HepG2 (cell line): ENCODE data around the gene CTNNBIP1. TPM values are rescaled to one million over a fixed set of nuclear protein-coding genes. Genes with fewer than 3 reads are reported as not detected.

ENCODE experiments used
- KDM5A ChIP-seq: fragments of 200-600 bp; sonication (generic); IDR thresholded peaks from 2 replicates; pipeline ENCODE4 v1.7.0; 2018; ENCODE audit warnings: antibody characterized with exemption, mild to moderate bottlenecking, low read length, borderline replicate concordance
- KDM5B ChIP-seq: sonication (generic); formaldehyde crosslinking; IDR thresholded peaks from 2 replicates; pipeline ENCODE4 v1.4.0; 2020; ENCODE audit warnings: missing genetic modification reagents, mild to moderate bottlenecking, borderline replicate concordance
- KLF11 ChIP-seq: IDR thresholded peaks from 2 replicates; pipeline ENCODE4 v1.6.1; 2016; ENCODE audit warnings: missing compliant biosample characterization
- KMT2B ChIP-seq: IDR thresholded peaks from 2 replicates; pipeline ENCODE4 v1.6.1; 2016; ENCODE audit warnings: missing genetic modification reagents, missing compliant biosample characterization
- NCOA2 ChIP-seq: sonication (generic); formaldehyde crosslinking; IDR thresholded peaks from 2 replicates; pipeline ENCODE4 v1.8.0; 2022; ENCODE audit warnings: inconsistent platforms
- RAD21 ChIP-seq: fragments of 450-650 bp; formaldehyde crosslinking; IDR thresholded peaks from 2 replicates; pipeline ENCODE4 v1.5.0; 2020; ENCODE audit warnings: mild to moderate bottlenecking
- THAP11 ChIP-seq: IDR thresholded peaks from 2 replicates; pipeline ENCODE4 v1.6.1; 2016; ENCODE audit warnings: missing biosample characterization, missing genetic modification reagents
- ZFY ChIP-seq: sonication (generic); formaldehyde crosslinking; IDR thresholded peaks from 2 replicates; pipeline ENCODE4 v1.4.0; 2020; ENCODE audit warnings: missing genetic modification reagents
- ZNF546 ChIP-seq: sonication (generic); formaldehyde crosslinking; conservative IDR thresholded peaks from 2 replicates; pipeline ENCODE4 v1.8.1; 2023; ENCODE audit warnings: mild to moderate bottlenecking, missing genetic modification reagents
- polyA plus RNA-seq, 8 experiments: library from polyadenylated mRNA; depleted of rRNA in 3 of 8; stranded (reverse) in 7 of 8; unstranded in 1 of 8; fragments of >200 nt; fragmentation: Illumina TruSeq in 4 of 8; extraction: Trizol in 4 of 8; gene quantifications; 2 replicates each; pipeline versions ENCODE4 v1.2.1 to v1.2.3, GENCODE V29; 2011 to 2016; ENCODE audit warnings: low read depth in 4 of 8, missing spikeins in 1 of 8, mixed read lengths in 1 of 8; ENCODE audit not compliant: insufficient read depth in 1 of 8
- total RNA-seq, 5 experiments: library from RNA; depleted of rRNA; stranded (reverse); fragments of >200 nt; fragmentation: Illumina TruSeq; extraction: Trizol; gene quantifications; 2 replicates each; pipeline ENCODE4 v1.2.3, GENCODE V29; 2016; ENCODE audit warnings: low read depth in 1 of 5
- TF ChIP-seq, protein P1 (sequence below): sonication (generic); formaldehyde crosslinking; IDR thresholded peaks from 2 replicates; pipeline ENCODE4 v1.8.1; 2023; ENCODE audit warnings: mild to moderate bottlenecking, missing genetic modification reagents
- TF ChIP-seq, protein P2 (sequence below): sonication (generic); formaldehyde crosslinking; IDR thresholded peaks from 2 replicates; pipeline ENCODE4 v1.4.0; 2020; ENCODE audit warnings: missing genetic modification reagents
- TF ChIP-seq, protein P3 (sequence below): sonication (generic); formaldehyde crosslinking; IDR thresholded peaks from 2 replicates; pipeline ENCODE4 v1.8.1; 2022; ENCODE audit warnings: low read depth, mild to moderate bottlenecking, missing genetic modification reagents
- TF ChIP-seq, protein P4 (sequence below), 2 experiments: sonication (generic) in 1 of 2; formaldehyde crosslinking in 1 of 2; IDR thresholded peaks; 2 replicates each; pipeline versions ENCODE4 v1.6.1 to v1.9.0; 2014 to 2022; ENCODE audit warnings: antibody characterized with exemption in 1 of 2, borderline replicate concordance in 1 of 2, inconsistent platforms in 1 of 2, low read depth in 1 of 2, missing genetic modification reagents in 1 of 2
- TF ChIP-seq, protein P5 (sequence below): sonication (generic); formaldehyde crosslinking; IDR thresholded peaks from 2 replicates; pipeline ENCODE4 v1.4.0; 2020; ENCODE audit warnings: mild to moderate bottlenecking, missing genetic modification reagents

CTNNBIP1 gene
- total and polyA plus RNA-seq, 2 of the 13 experiments (the other 11 are each of a cell fraction or from before 2014, with no cell fraction given), result 71.7 to 83.0 TPM

DNA sequence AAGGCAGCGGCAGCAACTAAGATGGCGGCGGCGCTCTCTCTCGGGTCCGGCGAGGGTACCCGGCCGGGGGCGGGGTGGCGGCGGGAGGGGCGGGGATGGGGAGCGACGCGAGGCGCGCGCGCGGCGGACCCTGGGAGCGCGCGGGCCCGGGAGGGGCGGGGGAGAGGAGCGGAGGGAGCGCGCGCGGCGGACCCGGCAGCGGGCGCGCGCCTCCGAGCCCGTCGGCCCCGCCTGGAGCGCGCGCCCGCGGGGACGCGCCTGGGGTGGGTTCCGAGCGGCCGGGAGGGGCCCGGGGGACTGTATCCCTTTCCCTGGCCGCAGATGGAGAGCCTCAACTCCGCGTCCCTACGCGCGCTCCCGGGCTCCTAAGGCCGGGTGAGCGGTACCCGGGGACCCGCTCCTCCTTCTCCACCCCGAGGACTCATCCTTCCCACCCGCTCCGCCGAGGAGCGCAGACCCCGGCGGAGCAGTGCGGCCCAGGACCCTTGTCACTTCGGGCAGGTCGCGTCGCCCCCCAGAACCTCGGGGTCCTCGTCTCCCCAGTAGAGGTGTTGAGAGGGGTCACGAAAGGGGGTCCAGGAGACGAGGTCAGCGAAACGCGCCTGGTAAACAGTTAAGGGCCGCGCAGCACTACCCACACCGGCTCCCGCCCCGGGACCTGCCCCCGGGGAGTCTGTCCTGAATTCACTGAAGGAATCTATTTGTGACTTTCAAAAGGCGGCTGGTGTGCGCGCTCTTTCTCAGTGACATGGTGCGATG, 85.9 kb downstream of the CTNNBIP1 start, which contains the start of gene CLSTN1 (continued):
- TF ChIP-seq, protein P1, sequence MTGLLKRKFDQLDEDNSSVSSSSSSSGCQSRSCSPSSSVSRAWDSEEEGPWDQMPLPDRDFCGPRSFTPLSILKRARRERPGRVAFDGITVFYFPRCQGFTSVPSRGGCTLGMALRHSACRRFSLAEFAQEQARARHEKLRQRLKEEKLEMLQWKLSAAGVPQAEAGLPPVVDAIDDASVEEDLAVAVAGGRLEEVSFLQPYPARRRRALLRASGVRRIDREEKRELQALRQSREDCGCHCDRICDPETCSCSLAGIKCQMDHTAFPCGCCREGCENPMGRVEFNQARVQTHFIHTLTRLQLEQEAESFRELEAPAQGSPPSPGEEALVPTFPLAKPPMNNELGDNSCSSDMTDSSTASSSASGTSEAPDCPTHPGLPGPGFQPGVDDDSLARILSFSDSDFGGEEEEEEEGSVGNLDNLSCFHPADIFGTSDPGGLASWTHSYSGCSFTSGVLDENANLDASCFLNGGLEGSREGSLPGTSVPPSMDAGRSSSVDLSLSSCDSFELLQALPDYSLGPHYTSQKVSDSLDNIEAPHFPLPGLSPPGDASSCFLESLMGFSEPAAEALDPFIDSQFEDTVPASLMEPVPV (CRISPR knock-in tag), result 0 out of 2 replicates have a peak, but pooled peaks have one; percentile 16
- TF ChIP-seq KDM5B (peak; percentile 57; the same call in 1 of the 2 replicates), THAP11 (CRISPR knock-in tag) (peak; percentile 41; the same call in 1 of the 2 replicates), NCOA2 (CRISPR knock-in tag) (peak; percentile 22; the same call in 1 of the 2 replicates), RAD21 (CRISPR knock-in tag) (0 out of 2 replicates have a peak, but pooled peaks have one; percentile 13), ZNF546 (CRISPR knock-in tag) (peak; percentile 66; the same call in 1 of the 2 replicates), ZFY (peak; percentile 14), KLF11 (CRISPR knock-in tag) (0 out of 2 replicates have a peak, but pooled peaks have one; percentile 27), KDM5A (peak; percentile 45; the same call in 1 of the 2 replicates), KMT2B (CRISPR knock-in tag) (peak; percentile 52; the same call in 1 of the 2 replicates)
- TF ChIP-seq, protein P2, sequence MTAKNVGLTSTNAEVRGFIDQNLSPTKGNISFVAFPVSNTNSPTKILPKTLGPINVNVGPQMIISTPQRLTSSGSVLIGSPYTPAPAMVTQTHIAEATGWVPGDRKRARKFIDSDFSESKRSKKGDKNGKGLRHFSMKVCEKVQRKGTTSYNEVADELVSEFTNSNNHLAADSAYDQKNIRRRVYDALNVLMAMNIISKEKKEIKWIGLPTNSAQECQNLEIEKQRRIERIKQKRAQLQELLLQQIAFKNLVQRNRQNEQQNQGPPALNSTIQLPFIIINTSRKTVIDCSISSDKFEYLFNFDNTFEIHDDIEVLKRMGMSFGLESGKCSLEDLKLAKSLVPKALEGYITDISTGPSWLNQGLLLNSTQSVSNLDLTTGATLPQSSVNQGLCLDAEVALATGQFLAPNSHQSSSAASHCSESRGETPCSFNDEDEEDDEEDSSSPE (CRISPR knock-in tag), result 0 out of 2 replicates have a peak, but pooled peaks have one; percentile 22
- TF ChIP-seq, protein P3, sequence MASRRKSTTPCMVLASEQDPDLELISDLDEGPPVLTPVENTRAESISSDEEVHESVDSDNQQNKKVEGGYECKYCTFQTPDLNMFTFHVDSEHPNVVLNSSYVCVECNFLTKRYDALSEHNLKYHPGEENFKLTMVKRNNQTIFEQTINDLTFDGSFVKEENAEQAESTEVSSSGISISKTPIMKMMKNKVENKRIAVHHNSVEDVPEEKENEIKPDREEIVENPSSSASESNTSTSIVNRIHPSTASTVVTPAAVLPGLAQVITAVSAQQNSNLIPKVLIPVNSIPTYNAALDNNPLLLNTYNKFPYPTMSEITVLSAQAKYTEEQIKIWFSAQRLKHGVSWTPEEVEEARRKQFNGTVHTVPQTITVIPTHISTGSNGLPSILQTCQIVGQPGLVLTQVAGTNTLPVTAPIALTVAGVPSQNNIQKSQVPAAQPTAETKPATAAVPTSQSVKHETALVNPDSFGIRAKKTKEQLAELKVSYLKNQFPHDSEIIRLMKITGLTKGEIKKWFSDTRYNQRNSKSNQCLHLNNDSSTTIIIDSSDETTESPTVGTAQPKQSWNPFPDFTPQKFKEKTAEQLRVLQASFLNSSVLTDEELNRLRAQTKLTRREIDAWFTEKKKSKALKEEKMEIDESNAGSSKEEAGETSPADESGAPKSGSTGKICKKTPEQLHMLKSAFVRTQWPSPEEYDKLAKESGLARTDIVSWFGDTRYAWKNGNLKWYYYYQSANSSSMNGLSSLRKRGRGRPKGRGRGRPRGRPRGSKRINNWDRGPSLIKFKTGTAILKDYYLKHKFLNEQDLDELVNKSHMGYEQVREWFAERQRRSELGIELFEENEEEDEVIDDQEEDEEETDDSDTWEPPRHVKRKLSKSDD (CRISPR knock-in tag), result peak; percentile 80; the same call in 1 of the 2 replicates
- TF ChIP-seq, protein P4, sequence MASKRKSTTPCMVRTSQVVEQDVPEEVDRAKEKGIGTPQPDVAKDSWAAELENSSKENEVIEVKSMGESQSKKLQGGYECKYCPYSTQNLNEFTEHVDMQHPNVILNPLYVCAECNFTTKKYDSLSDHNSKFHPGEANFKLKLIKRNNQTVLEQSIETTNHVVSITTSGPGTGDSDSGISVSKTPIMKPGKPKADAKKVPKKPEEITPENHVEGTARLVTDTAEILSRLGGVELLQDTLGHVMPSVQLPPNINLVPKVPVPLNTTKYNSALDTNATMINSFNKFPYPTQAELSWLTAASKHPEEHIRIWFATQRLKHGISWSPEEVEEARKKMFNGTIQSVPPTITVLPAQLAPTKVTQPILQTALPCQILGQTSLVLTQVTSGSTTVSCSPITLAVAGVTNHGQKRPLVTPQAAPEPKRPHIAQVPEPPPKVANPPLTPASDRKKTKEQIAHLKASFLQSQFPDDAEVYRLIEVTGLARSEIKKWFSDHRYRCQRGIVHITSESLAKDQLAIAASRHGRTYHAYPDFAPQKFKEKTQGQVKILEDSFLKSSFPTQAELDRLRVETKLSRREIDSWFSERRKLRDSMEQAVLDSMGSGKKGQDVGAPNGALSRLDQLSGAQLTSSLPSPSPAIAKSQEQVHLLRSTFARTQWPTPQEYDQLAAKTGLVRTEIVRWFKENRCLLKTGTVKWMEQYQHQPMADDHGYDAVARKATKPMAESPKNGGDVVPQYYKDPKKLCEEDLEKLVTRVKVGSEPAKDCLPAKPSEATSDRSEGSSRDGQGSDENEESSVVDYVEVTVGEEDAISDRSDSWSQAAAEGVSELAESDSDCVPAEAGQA (IDR thresholded peaks at IDR 0.05; ENCODE audit: low read depth), result peak; percentile 86
- TF ChIP-seq, protein P4 (CRISPR knock-in tag; IDR thresholded peaks at IDR 0.05; ENCODE audit: borderline replicate concordance), result no peak
- TF ChIP-seq, protein P5, sequence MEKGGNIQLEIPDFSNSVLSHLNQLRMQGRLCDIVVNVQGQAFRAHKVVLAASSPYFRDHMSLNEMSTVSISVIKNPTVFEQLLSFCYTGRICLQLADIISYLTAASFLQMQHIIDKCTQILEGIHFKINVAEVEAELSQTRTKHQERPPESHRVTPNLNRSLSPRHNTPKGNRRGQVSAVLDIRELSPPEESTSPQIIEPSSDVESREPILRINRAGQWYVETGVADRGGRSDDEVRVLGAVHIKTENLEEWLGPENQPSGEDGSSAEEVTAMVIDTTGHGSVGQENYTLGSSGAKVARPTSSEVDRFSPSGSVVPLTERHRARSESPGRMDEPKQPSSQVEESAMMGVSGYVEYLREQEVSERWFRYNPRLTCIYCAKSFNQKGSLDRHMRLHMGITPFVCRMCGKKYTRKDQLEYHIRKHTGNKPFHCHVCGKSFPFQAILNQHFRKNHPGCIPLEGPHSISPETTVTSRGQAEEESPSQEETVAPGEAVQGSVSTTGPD, result no peak
